Measurements from ENCODE around the gene EGFLAM.

GRCh38 chr5:38451074-38451725 is 192.8 kb downstream of the EGFLAM start:
- TF ChIP-seq CTCF (IDR thresholded peaks at IDR 0.05; ENCODE audit: extremely low read depth in 1 of 2, insufficient read depth in 1 of 2, low read depth in 1 of 2, low read length in 2 of 2) (no peak), POLR2AphosphoS5 (IDR thresholded peaks at IDR 0.05; ENCODE audit: insufficient read depth, low read depth, low read length) (no peak), MAX (IDR thresholded peaks at IDR 0.05; ENCODE audit: insufficient read depth, insufficient read length) (no peak), EZH2 (IDR thresholded peaks at IDR 0.05; ENCODE audit: borderline replicate concordance, low read depth, low read length, severe bottlenecking) (no peak)
